SW 1271 (cell line): Measurements from ENCODE around the gene ZFR2.
"Not testable (repeated sequence)": the region's sequence is repeated elsewhere in the genome, so short reads cannot be mapped to it uniquely, and the experiment has no call there.

ENCODE experiments used
- DNase-seq, 2 experiments: peaks; one replicate each; lab custom pipeline; 2025; lab: John Stamatoyannopoulos, UW

The ZFR2 gene

DNA sequence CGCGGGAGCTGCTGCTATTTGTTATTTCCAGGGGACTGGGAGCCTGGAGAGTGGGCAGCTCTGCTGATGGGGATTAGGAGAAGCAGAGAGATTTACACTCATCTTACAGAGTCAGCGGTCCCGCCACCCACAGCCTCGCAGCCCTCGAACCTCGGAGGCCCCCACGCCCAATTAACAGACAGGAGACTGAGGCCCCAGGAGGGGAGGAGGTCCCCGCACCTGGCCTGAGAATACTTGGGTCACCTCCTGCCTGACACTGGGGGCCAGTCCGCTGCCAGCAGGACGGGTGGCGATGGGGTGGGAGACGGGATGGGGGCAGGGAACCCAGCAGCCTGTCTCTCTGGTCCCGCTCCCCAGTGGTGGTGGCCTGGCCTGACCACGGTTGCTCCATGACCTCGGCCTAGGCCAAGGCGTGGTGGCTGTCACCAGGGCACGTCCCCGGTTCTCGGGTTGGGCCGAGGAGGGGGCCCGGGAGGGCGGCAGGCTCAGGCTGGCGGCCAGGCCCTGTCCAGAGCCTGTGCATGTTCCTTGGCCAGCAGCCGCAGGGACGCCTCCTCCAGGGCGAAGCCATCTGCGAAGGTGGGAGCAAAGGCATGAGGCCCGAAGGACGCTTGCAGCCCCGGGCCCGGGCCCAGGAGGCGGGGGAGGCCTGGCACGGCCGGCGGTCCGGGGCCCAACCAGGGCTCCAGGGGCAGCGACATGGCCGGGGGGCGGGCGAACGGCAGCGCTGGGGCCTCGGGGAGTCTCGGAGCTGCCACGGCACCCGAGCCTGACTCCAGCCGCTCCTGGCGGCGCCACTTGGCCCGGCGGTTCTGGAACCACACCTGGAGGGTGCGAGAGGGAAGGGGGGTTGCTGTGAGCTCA is 98.5 kb downstream of the ZFR2 start:
- DNase-seq = no peak

DNA sequence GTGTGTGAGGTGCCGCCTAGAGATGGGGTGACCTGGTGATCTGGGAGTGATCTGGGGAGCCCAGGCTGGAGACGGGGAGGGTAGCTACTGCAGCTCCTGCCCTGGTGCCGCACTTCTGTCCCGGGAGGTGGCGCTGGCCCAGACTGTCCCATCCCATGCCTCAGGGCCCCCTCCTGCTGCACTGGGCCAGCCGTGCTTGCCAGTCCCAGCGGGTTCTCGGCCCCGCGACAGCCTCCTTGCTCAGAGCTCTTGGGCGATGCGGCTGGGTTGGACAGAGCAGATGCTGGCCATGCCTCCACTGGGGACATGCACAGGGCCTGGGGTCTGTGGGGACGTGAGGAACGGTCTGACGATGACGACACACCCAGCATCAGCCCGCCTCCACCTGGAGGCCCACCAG is 99.3 kb downstream of the ZFR2 start:
- no peak for DNase-seq

DNA sequence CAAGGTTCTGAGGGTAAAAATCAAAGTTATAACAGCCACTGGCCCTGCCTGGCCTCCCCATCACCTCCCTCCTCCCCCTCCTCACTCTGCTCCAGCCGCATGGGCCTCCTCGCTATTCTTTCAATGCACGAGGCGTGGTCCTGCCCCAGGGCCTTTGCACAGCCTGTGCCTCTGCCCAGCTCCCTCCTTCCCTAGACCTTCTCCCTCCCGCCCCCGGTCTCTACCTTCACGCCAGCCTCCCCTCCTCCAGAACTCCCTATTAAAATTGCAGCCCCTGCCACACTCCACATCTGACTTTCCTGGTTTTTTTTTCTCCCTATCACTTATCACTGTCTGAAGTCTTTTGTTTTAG is 100.1 kb downstream of the ZFR2 start:
- no peak for DNase-seq

DNA sequence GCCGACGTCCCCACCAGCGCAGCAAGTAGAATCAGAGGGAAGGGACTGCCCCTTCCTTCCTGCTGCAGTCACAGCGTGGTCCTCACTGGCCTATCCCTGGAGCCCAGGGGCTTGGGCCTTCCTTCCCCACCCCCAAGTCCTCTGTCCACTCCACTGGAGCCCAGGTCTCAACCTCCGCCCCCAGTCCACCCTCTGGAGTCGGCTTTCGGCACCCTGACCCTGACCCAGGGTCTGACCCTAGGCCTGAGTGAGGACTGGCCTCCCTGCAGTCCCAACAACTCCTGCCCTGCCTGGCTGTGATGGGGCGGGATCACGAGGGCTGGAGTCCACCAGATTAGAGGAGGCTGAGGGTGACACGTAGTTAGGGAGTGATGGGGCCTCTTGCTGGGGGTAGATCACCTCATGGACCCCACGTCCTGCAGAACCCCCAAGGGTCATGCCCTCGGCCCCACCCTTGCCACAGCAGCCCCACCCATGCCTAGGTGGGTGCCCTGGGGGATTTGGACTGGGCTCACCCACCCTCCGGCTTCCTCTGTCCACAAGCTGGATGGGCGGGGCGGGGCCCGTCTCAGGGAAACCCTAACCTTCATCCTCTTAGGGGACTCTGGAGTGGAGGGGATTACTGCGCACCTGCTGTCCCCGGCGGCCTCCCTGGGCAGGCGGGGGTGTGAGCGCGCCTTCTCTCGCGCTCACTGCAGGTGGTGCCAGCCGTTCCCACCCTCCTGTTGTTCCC is 100.7 kb downstream of the ZFR2 start:
- no peak for DNase-seq

DNA sequence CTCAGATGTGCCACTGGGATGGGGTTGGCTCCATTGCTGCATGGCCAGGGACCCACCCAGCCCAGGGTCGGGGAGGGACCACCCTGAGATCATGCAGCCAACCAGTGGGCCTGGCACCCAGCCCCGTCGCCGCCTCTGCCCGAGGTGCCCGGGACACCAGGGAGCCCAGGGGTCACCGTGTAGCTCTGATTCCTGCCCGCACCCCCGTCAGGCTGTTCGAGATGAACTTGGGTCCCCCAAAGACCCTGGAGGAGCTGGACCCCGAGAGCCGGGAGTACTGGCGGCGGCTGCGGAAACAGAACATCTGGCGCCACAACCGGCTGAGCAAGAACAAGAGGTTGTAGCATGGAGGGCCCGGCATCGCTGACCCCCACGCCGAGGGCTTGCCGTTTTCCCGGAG is 101.8 kb downstream of the ZFR2 start:
- no peak for DNase-seq

DNA sequence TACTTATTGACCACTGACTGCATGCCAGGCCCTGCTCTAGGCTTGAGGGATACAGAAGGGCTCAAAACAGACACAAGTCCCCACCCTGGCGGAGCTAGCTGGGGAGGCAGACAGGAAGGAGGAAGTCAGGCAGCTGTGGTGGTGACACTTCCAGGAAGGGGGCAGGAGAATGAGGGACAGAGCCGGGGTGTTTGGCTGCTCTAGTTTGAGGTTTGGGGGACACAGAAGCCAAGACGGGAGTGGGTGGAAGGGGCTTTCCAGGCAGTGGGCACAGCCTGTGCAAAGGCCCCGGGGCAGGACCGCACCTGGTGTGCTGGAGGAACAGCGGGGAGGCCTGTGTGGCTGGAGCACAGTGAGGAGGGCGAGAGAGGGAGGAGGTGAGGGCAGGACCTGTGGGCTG is 102.3 kb downstream of the ZFR2 start:
- no peak for DNase-seq

DNA sequence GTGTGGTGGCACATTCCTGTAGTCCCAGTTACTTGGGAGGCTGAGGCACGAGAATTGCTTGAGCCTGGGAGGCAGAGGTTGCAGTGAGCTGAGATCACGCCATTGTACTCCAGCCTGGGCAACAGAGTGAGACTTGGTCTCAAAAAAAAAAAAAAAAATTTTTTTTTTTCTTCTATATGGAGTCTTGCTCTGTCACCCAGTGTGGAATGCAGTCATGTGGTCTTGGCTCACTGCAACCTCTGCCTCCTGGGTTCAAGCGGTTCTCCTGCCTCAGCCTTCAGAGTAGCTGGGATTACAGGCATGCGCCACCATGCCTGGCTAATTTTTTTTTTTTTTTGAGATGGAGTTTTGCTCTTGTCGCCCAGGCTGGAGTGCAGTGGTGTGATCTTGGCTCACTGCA is 103.1 kb downstream of the ZFR2 start:
- DNase-seq = not testable (repeated sequence)

DNA sequence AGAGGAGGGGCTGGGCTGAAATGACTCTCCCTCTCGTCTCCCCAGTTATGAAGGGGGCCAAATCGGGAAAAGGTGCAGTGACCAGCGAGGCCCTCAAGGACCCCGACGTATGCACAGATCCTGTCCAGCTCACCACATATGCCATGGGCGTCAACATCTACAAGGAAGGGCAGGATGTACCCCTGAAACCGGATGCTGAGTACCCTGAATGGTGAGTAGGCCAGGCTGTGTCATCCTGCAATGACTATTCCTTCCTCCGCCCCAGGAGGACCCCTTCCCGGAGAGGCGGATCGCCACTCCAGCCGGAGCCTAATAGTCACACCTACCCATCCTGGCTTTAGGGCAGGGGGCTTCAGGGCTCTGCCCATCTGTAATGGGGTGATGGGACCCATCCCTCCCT is 103.7 kb downstream of the ZFR2 start:
- no peak for DNase-seq

DNA sequence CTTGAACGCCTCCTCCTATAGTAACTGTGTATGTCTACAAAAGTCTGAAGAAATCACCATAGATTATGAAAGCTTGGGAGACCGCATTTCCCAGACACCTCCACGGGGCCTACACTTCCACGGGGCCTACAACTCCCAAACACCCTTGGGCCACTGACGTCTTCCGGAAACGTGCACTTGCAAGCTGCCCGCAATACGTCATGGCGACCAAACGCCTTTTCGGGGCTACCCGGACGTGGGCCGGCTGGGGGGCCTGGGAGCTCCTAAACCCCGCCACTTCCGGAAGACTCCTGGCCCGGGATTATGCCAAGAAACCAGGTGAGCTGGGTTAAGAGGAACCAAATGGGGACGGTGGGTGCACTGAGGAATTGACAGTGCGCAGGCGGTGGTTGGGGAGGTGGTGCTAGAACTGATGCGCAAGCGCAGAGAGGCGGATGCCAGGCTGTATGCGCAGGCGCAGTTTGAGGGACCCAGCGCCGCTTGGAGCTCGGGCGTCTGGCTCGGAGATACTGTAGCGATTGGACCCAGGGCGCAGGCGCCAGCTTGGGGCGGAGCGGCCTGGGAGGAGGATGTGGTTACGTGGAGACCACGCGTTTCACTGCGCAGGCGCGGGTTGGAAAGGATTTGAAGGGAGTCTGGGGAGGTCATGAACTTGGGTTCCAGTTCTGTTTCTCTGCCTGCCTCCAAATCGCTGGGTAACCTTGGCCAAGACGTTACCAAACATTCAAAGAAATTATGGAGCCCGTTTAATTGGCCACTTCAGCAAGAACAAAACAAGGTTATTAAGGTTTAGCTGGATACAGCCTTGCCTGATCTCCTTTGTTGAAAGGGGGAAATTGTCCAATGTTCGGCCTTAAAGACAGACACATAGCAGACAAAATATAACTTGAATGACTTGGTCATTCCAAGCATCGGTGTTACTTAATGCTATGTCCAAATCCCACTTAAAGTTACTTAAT is 106.1 kb downstream of the ZFR2 start, which contains the start of gene MRPL54:
Gene MRPL54, plus strand, starts transcription at position 182 of the 959 bp plus-strand sequence. Its CDS starts 19 bp downstream, at position 201.
- DNase-seq = peak; percentile 92 to 98

DNA sequence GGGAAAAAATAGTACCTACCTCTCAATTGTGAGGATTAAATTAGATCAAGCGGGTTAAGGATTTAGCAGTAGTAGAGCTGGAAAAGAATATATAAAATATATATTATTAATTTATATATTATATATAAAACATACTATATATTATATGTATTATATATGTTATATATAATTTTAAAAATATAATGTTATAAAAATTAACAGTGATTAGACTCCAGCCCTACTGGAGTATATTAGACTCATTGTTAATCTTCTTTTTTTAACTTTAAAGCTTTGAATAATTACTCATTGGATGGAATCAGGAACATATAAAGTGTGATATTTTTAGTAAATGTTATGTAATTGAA is 106.7 kb downstream of the ZFR2 start:
- DNase-seq = no peak

DNA sequence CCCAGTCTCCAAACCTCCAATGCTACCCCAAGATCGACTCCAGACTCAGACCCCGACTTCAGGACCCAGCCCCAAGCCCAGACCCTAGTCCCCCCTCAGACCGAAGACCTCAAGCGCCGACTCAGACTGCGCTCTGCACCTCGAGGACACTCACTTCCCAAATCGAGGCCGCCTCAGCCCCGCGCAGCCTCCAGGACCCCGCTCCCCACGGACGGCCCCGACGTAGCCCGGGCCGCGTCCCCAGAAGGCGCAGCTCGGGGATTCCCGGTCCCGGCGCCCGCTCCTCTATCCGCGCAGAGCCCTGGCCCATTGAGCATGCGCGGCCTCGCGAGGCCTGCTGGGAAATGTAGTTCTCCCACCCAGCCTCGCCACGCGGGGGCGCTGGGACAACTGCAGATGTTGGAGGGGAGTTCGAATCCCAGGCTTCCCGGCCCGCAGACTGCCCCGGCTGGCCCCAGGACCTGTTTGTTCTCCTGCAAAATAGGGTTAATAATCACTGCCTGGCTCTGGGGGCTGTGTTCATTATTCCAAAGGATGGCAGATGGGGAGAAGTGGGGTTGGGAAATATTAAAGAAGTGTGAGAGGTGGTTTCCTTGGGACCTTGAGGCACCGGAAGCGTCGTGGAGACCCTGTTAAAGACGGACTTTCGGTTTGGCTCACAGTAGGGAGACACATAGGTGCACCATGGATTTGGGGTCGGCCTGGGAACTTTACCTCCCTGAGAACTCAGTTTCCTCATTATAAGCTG is 107.3 kb downstream of the ZFR2 start, which contains the start of gene APBA3:
Gene APBA3, minus strand, starts transcription at position 311 of the 748 bp plus-strand sequence. CDS start 1,428 bp downstream, outside the sequence.
- peak; percentile 61 to 78 for DNase-seq

DNA sequence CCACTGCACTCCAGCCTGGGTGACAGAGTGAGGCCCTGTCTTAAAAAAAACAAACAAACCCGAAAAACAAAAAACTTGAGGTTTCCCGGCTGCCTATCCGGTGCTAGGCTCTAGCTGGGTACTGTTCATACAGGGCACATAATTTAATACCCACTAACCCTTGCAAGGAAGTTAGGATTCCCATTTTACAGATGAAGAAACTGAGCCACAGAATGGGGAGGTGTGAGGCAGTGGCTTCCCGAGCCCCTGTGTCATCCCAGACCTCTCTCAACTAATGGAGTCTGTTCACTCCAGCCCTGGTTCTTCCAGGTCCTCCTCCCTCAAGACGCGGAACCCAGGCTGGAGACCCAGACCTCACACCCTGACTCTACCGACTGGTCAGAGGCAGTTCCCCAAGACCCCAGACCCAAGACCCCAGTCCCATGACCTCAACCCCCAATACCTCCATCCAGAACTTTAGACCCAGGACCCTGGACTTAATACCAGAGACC is 107.9 kb downstream of the ZFR2 start:
- no peak for DNase-seq

DNA sequence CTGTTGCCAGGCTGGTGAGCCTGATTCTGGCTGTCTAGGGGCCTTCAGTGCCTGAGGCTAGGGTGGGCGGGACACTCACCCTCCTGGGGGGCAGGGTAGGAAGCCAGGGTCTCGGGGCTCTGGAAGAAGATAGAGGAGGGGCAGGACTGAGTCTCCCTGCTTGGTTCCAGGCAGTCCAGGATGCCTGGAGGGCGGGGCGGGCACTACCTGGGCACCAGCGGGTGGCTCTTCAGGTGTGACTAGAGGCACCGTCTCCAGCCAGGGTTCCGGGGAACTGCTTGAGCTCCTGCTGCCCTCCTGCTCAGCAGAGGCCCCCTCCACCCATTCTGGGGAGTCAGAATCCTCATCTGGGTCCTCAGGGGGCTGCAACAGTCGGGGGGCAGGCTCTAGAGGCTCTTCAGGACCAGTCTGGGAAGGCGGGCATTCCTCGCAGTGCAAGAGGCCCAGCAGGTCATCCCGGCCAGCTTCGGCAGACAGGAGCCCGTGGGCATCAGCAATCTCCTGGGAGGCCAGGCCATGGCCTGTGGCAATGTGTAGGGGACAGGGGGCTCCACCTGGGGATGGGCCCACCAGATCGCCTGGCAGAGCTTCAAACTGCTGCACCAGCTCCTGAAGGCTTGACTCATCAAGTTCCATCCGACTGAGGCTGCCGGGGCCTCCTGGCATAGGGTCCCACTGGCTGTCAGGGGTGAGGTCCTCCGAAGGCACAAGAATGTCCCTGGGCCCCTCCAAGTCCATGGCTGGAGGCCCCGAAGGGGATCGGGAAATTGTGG is 109.2 kb downstream of the ZFR2 start:
- DNase-seq = no peak

DNA sequence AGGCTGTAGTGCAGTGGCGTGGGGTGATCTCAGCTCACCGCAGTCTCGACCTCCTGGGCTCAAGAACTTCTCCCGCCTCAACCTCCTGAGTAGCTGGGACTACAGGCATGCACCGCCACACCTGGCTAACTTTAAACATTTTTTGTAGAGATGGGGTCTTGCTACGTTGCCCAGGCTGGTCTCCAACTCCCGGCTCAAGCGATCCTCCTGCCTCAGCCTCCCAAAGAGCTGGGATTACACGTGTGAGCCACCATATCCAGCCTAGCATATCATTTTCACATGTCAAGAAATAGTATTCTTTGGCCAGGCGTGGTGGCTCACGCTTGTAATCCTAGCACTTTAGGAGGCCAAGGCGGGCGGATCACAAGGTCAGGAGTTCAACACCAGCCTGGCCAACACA is 110.5 kb downstream of the ZFR2 start:
- DNase-seq = not testable (repeated sequence)

DNA sequence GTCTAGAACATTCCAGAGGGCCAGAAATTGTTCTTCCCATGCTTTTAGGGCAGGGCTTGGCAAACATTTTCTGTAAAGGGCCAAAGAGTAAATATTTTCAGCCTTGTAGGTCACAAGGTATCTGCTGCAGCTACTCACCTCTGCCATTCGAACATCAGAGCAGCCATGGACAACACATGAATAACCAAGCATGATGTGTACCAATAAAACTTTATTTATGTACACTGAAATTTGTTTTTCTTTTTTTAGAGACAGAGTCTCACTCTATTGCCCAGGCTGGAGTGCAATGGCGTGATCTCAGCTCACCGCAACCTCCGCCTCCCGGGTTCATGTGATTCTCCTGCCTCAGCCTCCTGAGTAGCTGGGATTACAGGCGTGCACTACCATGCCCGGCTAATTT is 111.1 kb downstream of the ZFR2 start:
- DNase-seq = not testable (repeated sequence)
